Natural killer cell treated with Interleukin-12 subunit alpha and Interleukin-12 subunit beta and Interleukin-15 and Interleukin-18, amount 100 ng/mL, for 72 hours (primary cell): ENCODE results near the gene JMJD8. TPM values are rescaled to one million over a fixed set of nuclear protein-coding genes. Genes with fewer than 3 reads are reported as not detected.
A peak's percentile ranks its signal among the peaks of the same experiment; 100 is the strongest.
"Not testable (repeated sequence)": the region's sequence is repeated elsewhere in the genome, so short reads cannot be mapped to it uniquely, and the experiment has no call there.

Source experiments
- ATAC-seq, 2 donors: fragments of 150-1000 bp; cut with Tn5 transposase in 1 of 2; sonication (Bioruptor Pico), chemical (Tn5 transposase) in 1 of 2; 2 replicates each; pipeline ENCODE4 v1.10.0; 2021
- DNase-seq: peaks from one replicate; pipeline ENCODE4 v3.0.0; 2022; ENCODE audit warnings: low spot score
- H3K27ac Mint-ChIP-seq, 2 donors: 1 replicate in 1 of 2; 2 replicates in 1 of 2; pipeline ENCODE4 v1.8.0; 2022; ENCODE audit warnings: mixed read lengths in 2 of 2, mild to moderate bottlenecking in 1 of 2, moderate library complexity in 1 of 2
- H3K27me3 Mint-ChIP-seq, 2 donors: 1 replicate in 1 of 2; 2 replicates in 1 of 2; pipeline ENCODE4 v1.8.0; 2022; ENCODE audit warnings: mixed read lengths in 2 of 2
- H3K36me3 Mint-ChIP-seq: one replicate; pipeline ENCODE4 v1.8.0; 2022; ENCODE audit warnings: mixed read lengths
- H3K4me1 Mint-ChIP-seq, 2 donors: 1 replicate in 1 of 2; 2 replicates in 1 of 2; pipeline ENCODE4 v1.8.0; 2022; ENCODE audit warnings: low read depth in 2 of 2, mixed read lengths in 2 of 2, mild to moderate bottlenecking in 1 of 2
- H3K4me3 Mint-ChIP-seq: one replicate; pipeline ENCODE4 v1.8.0; 2022; ENCODE audit warnings: mixed read lengths
- H3K9me3 Mint-ChIP-seq: 2 replicates; pipeline ENCODE4 v1.8.0; 2022; ENCODE audit warnings: mixed read lengths
- total RNA-seq, 2 donors: library from RNA; stranded (reverse); gene quantifications; one replicate each; pipeline ENCODE4 v1.2.3, GENCODE V29; 2022

Gene JMJD8
- total RNA-seq, 2 donors from 2014 or later, result 31.2 to 53.4 TPM

GRCh38 chr16:695355-696089 is 11.4 kb upstream of the JMJD8 start:
- H3K4me1 Mint-ChIP-seq, result peaks cover 3 to 7% of the 10 kb centered on the region in 2 donors

GRCh38 chr16:694863-695354 is 10.8 kb upstream of the JMJD8 start:
- no peak overlapping the region for H3K27ac Mint-ChIP-seq
- H3K27me3 Mint-ChIP-seq, result peaks cover 0 to 8% of the 10 kb centered on the region in 2 donors
- H3K9me3 Mint-ChIP-seq, result no peaks in the 10 kb centered on the region
- H3K36me3 Mint-ChIP-seq, result no peaks in the 10 kb centered on the region
- H3K4me3 Mint-ChIP-seq, result no peak overlapping the region
- no peak for DNase-seq
- H3K4me1 Mint-ChIP-seq, result peaks cover 3 to 10% of the 10 kb centered on the region in 2 donors
- no peak for ATAC-seq

More at GRCh38 chr16:695355-696089, 11.4 kb upstream of the JMJD8 start:
- ATAC-seq, result peak; percentile 56 to 78
- Mint-ChIP-seq H3K4me3 (peak overlapping the region; percentile 49), H3K27me3 (peaks cover 0 to 8% of the 10 kb centered on the region in 2 donors), H3K9me3 (no peaks in the 10 kb centered on the region), H3K27ac (no peak overlapping the region), H3K36me3 (no peaks in the 10 kb centered on the region)
- DNase-seq, result no peak

GRCh38 chr16:694187-694862 is 10.2 kb upstream of the JMJD8 start:
- no peaks in the 10 kb centered on the region for H3K36me3 Mint-ChIP-seq
- DNase-seq, result no peak
- H3K4me1 Mint-ChIP-seq, result peaks cover 3 to 10% of the 10 kb centered on the region in 2 donors
- no peaks in the 10 kb centered on the region for H3K9me3 Mint-ChIP-seq
- peaks cover 0 to 8% of the 10 kb centered on the region in 2 donors for H3K27me3 Mint-ChIP-seq
- no peak overlapping the region for H3K4me3 Mint-ChIP-seq
- no peak overlapping the region for H3K27ac Mint-ChIP-seq
- no peak for ATAC-seq

GRCh38 chr16:693766-694165 is 9.6 kb upstream of the JMJD8 start:
- H3K27me3 Mint-ChIP-seq, result peaks cover 0 to 8% of the 10 kb centered on the region in 2 donors
- no peak overlapping the region for H3K27ac Mint-ChIP-seq
- H3K9me3 Mint-ChIP-seq, result no peaks in the 10 kb centered on the region
- no peak for DNase-seq
- no peaks in the 10 kb centered on the region for H3K36me3 Mint-ChIP-seq
- peaks cover 3 to 10% of the 10 kb centered on the region in 2 donors for H3K4me1 Mint-ChIP-seq
- H3K4me3 Mint-ChIP-seq, result no peak overlapping the region
- ATAC-seq, result no peak

GRCh38 chr16:693364-693763 is 9.2 kb upstream of the JMJD8 start:
- H3K27ac Mint-ChIP-seq, result no peak overlapping the region
- no peak for ATAC-seq
- no peak overlapping the region for H3K4me3 Mint-ChIP-seq
- H3K27me3 Mint-ChIP-seq, result peaks cover 0 to 8% of the 10 kb centered on the region in 2 donors
- H3K36me3 Mint-ChIP-seq, result no peaks in the 10 kb centered on the region
- DNase-seq, result no peak
- H3K4me1 Mint-ChIP-seq, result peaks cover 3 to 10% of the 10 kb centered on the region in 2 donors
- H3K9me3 Mint-ChIP-seq, result no peaks in the 10 kb centered on the region

- Mint-ChIP-seq H3K9me3 (no peaks in the 10 kb centered on the region), H3K4me1 (peaks cover 3 to 10% of the 10 kb centered on the region in 2 donors), H3K36me3 (no peaks in the 10 kb centered on the region), H3K4me3 (peak overlapping the region; percentile 35), H3K27ac (no peak overlapping the region), H3K27me3 (peaks cover 0 to 8% of the 10 kb centered on the region in 2 donors)
- DNase-seq (no peak), ATAC-seq (no peak)
These were observed 8.4 kb upstream of the JMJD8 start for GRCh38 chr16:692356-693108.

- Mint-ChIP-seq H3K27ac (peak overlapping the region; percentile 76 to 90), H3K4me1 (peaks cover 3 to 10% of the 10 kb centered on the region in 2 donors), H3K4me3 (peak overlapping the region; percentile 60)
- not testable (repeated sequence) for H3K36me3 Mint-ChIP-seq, H3K27me3 Mint-ChIP-seq, ATAC-seq, DNase-seq, H3K9me3 Mint-ChIP-seq
These were observed 7.1 kb upstream of the JMJD8 start for GRCh38 chr16:691242-691641.

GRCh38 chr16:689175-689897 is 5.2 kb upstream of the JMJD8 start:
- no peak for DNase-seq
- Mint-ChIP-seq H3K9me3 (no peaks in the 10 kb centered on the region), H3K4me3 (peak overlapping the region; percentile 92), H3K27ac (peak overlapping the region; percentile 76 to 90), H3K27me3 (peaks cover 0 to 6% of the 10 kb centered on the region in 2 donors), H3K4me1 (peaks cover 0 to 10% of the 10 kb centered on the region in 2 donors), H3K36me3 (no peaks in the 10 kb centered on the region)
- ATAC-seq, result no peak

GRCh38 chr16:687499-687898 is 3.4 kb upstream of the JMJD8 start:
- Mint-ChIP-seq H3K4me1 (peaks cover 2 to 10% of the 10 kb centered on the region in 2 donors), H3K4me3 (no peak overlapping the region)

GRCh38 chr16:686459-687260 is 2.5 kb upstream of the JMJD8 start:
- H3K4me3 Mint-ChIP-seq, result no peak overlapping the region
- peaks cover 4 to 10% of the 10 kb centered on the region in 2 donors for H3K4me1 Mint-ChIP-seq

More at GRCh38 chr16:687499-687898, 3.4 kb upstream of the JMJD8 start:
- Mint-ChIP-seq H3K9me3 (no peaks in the 10 kb centered on the region), H3K27ac (no peak overlapping the region), H3K27me3 (peaks cover 0 to 3% of the 10 kb centered on the region in 2 donors), H3K36me3 (no peaks in the 10 kb centered on the region)
- no peak for ATAC-seq
- no peak for DNase-seq

GRCh38 chr16:685967-686366 is 1.8 kb upstream of the JMJD8 start:
- no peak for DNase-seq
- H3K27ac Mint-ChIP-seq, result no peak overlapping the region
- H3K4me3 Mint-ChIP-seq, result no peak overlapping the region
- no peaks in the 10 kb centered on the region for H3K36me3 Mint-ChIP-seq
- H3K4me1 Mint-ChIP-seq, result peaks cover 4 to 12% of the 10 kb centered on the region in 2 donors
- no peaks in the 10 kb centered on the region for H3K27me3 Mint-ChIP-seq
- ATAC-seq, result no peak
- H3K9me3 Mint-ChIP-seq, result no peaks in the 10 kb centered on the region

More at GRCh38 chr16:686459-687260, 2.5 kb upstream of the JMJD8 start:
- ATAC-seq (no peak), DNase-seq (no peak)
- no peaks in the 10 kb centered on the region for H3K9me3 Mint-ChIP-seq
- H3K36me3 Mint-ChIP-seq, result no peaks in the 10 kb centered on the region
- H3K27ac Mint-ChIP-seq, result no peak overlapping the region
- no peaks in the 10 kb centered on the region for H3K27me3 Mint-ChIP-seq

- H3K27ac Mint-ChIP-seq, result peak overlapping the region in 1 of 2 donors; percentile 44
- ATAC-seq, result no peak
These were observed 995 bp upstream of the JMJD8 start for GRCh38 chr16:684961-685696.

More at GRCh38 chr16:684961-685696, 995 bp upstream of the JMJD8 start:
- Mint-ChIP-seq H3K9me3 (no peaks in the 10 kb centered on the region), H3K4me3 (no peak overlapping the region), H3K36me3 (no peaks in the 10 kb centered on the region), H3K27me3 (no peaks in the 10 kb centered on the region), H3K4me1 (peaks cover 4 to 9% of the 10 kb centered on the region in 2 donors)
- no peak for DNase-seq
